K562 (cell line): ENCODE data around the gene NR1D1. TPM values are rescaled to one million over a fixed set of nuclear protein-coding genes. Genes with fewer than 3 reads are reported as not detected.

Experiments
- ATAC-seq: fragments of 200-7000 bp; cut with Tn5 transposase; 3 replicates; pipeline ENCODE4 v1.9.1; 2020; ENCODE audit warnings: moderate library complexity
- BruUV-seq: library from RNA; stranded (reverse); fragments of 400-500 nt; replicated peaks from 2 replicates; lab custom pipeline; 2021; lab: Mats Ljungman, UMichigan
- CTCF ChIA-PET: fragments of 300-600 bp; formaldehyde crosslinking; extraction: SDS; loops from one replicate; lab custom pipeline; 2021; ENCODE audit warnings: low intra/inter-chr PET ratio; lab: Yijun Ruan, JAX
- POLR2A ChIA-PET: fragments of 300-600, 350-650 bp; sonication (Branson Sonifier 250); formaldehyde crosslinking; extraction: SDS; loops from one replicate; lab custom pipeline; 2021; ENCODE audit warnings: antibody characterized with exemption, inconsistent platforms; lab: Yijun Ruan, JAX
- DNase-seq, 4 experiments: peaks; one replicate each; pipeline versions ENCODE4 v3.0.0 to v3.0.0-alpha.2; 2011 to 2018; ENCODE audit warnings: low spot score in 3 of 4, mixed read lengths in 3 of 4; ENCODE audit errors: extremely low read depth in 1 of 4
- FAIRE-seq: peaks from 2 replicates; lab custom pipeline; 2011; peaks lifted over from hg19 to GRCh38; lab: Jason Lieb, UNC
- H2AFZ ChIP-seq: 2 replicates; pipeline ENCODE4 v1.6.0; 2011; ENCODE audit warnings: low read depth, low read length, control low read depth, inconsistent platforms
- H3K27ac ChIP-seq: fragments of 200-600 bp; 3 replicates; pipeline ENCODE4 v1.8.0; 2011; ENCODE audit warnings: low read depth, mild to moderate bottlenecking, control low read depth, inconsistent platforms, low read length, moderate library complexity, mixed read lengths; ENCODE audit errors: extremely low read depth
- H3K27me3 ChIP-seq, 2 experiments: fragments of 300-600 bp in 1 of 2; 2 replicates in 1 of 2; 3 replicates in 1 of 2; pipeline versions ENCODE4 v1.6.0 to v1.8.0; 2011; ENCODE audit warnings: inconsistent platforms in 2 of 2, low read length in 2 of 2, mild to moderate bottlenecking in 1 of 2, mixed read lengths in 1 of 2, moderate library complexity in 1 of 2; ENCODE audit not compliant: control insufficient read depth in 2 of 2, insufficient read depth in 2 of 2
- H3K36me3 ChIP-seq: fragments of 300-600 bp; 3 replicates; pipeline ENCODE4 v1.8.0; 2011; ENCODE audit warnings: mild to moderate bottlenecking, low read length, inconsistent platforms; ENCODE audit not compliant: control insufficient read depth, insufficient read depth
- H3K4me1 ChIP-seq, 2 experiments: fragments of 200-600 bp in 1 of 2; replicated peaks in 1 of 2; 2 replicates in 1 of 2; 3 replicates in 1 of 2; pipeline versions ENCODE4 v1.5.1 to v1.8.0; 2011; ENCODE audit warnings: inconsistent platforms in 2 of 2, low read length in 2 of 2, mild to moderate bottlenecking in 1 of 2, mixed read lengths in 1 of 2, moderate library complexity in 1 of 2; ENCODE audit not compliant: control insufficient read depth in 2 of 2, insufficient read depth in 2 of 2
- H3K4me2 ChIP-seq: 2 replicates; pipeline ENCODE4 v1.6.1; 2011; ENCODE audit warnings: low read length, control low read depth, inconsistent platforms, mixed read lengths; ENCODE audit not compliant: insufficient read depth
- H3K4me3 ChIP-seq: fragments of 200-600 bp; sonication (generic), shearing (Covaris generic); 2 replicates; pipeline ENCODE4 v1.5.1; 2016; ENCODE audit warnings: control low read depth, inconsistent platforms
- H3K79me2 ChIP-seq: fragments of 200-600 bp; 3 replicates; pipeline ENCODE4 v1.8.0; 2011; ENCODE audit warnings: low read length, inconsistent platforms; ENCODE audit not compliant: control insufficient read depth, insufficient read depth
- H3K9ac ChIP-seq, 2 experiments: 2 replicates each; pipeline versions ENCODE4 v1.6.0 to v1.6.1; 2011; ENCODE audit warnings: low read depth in 2 of 2, low read length in 2 of 2, control low read depth in 1 of 2, inconsistent platforms in 1 of 2, mild to moderate bottlenecking in 1 of 2, mixed read lengths in 1 of 2; ENCODE audit not compliant: insufficient read depth in 1 of 2
- H3K9me1 ChIP-seq: one replicate; pipeline ENCODE4 v1.6.0; 2011; ENCODE audit warnings: inconsistent platforms, mild to moderate bottlenecking, low read length, moderate library complexity; ENCODE audit not compliant: control insufficient read depth, insufficient read depth
- H3K9me3 ChIP-seq: replicated peaks from 2 replicates; pipeline ENCODE4 v1.5.1; 2011; ENCODE audit warnings: low read depth, low read length, inconsistent platforms; ENCODE audit not compliant: control insufficient read depth, insufficient read depth
- H4K20me1 ChIP-seq: replicated peaks from 2 replicates; pipeline ENCODE4 v1.6.1; 2011; ENCODE audit warnings: low read length, inconsistent platforms, mixed read lengths; ENCODE audit not compliant: control insufficient read depth, insufficient read depth
- CEBPG ChIP-seq, 3 experiments: fragments of 200-800 bp in 1 of 3; sonication (Bioruptor generic) in 1 of 3; sonication (generic) in 1 of 3; formaldehyde crosslinking in 1 of 3; IDR thresholded peaks in 2 of 3; conservative IDR thresholded peaks in 1 of 3; 2 replicates each; pipeline versions ENCODE4 v1.6.1 to v1.8.0; 2016 to 2022; ENCODE audit warnings: missing compliant biosample characterization in 2 of 3, missing genetic modification characterization in 2 of 3, mild to moderate bottlenecking in 1 of 3, missing genetic modification reagents in 1 of 3
- EGR1 ChIP-seq: fragments of 450-650 bp; conservative IDR thresholded peaks from 2 replicates; pipeline ENCODE4 v1.6.1; 2017; ENCODE audit warnings: mild to moderate bottlenecking
- FOXK2 ChIP-seq, 2 experiments: fragments of 450-650 bp; IDR thresholded peaks in 1 of 2; conservative IDR thresholded peaks in 1 of 2; 2 replicates each; pipeline ENCODE4 v1.6.1; 2016; ENCODE audit warnings: low read depth in 2 of 2, mild to moderate bottlenecking in 1 of 2
- NR4A1 ChIP-seq, 2 experiments: fragments of 250-450 bp in 1 of 2; fragments of 450-650 bp in 1 of 2; sonication (Bioruptor Pico) in 1 of 2; IDR thresholded peaks; 2 replicates each; pipeline versions ENCODE4 v1.4.0 to v1.6.1; 2016 to 2020; ENCODE audit warnings: mild to moderate bottlenecking in 2 of 2, missing compliant biosample characterization in 1 of 2, missing genetic modification characterization in 1 of 2, moderate library complexity in 1 of 2
- SRSF7 ChIP-seq: fragments of 200-400 bp; formaldehyde crosslinking; optimal IDR thresholded peaks from 2 replicates; pipeline ENCODE3; 2017; ENCODE audit warnings: mild to moderate bottlenecking, low read depth, low read length
- ZFX ChIP-seq: sonication (generic); formaldehyde crosslinking; IDR thresholded peaks from 2 replicates; pipeline ENCODE4 v1.8.0; 2022; ENCODE audit warnings: mild to moderate bottlenecking, missing genetic modification reagents, moderate library complexity
- whole genome bisulfite sequencing: fragments of 100-300 bp; shearing (Covaris generic); methylation state at CpG from one replicate; pipeline ENCODE4 v1.1.6; 2016; ENCODE audit warnings: low coverage, mixed read lengths; ENCODE audit not compliant: insufficient coverage; ENCODE audit errors: missing lambda C conversion rate; 5-methylcytosine and 5-hydroxymethylcytosine counted together
- in situ Hi-C: fragments of 300-500 bp; cut with MboI; formaldehyde crosslinking; loops from 4 replicates; pipeline ENCODE4 v1.15.0; 2018; ENCODE audit warnings: inconsistent platforms, mixed read lengths
- intact Hi-C: fragments of 100-400 bp; cut with micrococcal nuclease; formaldehyde crosslinking; loops from 2 replicates; pipeline ENCODE4 v1.14.2; 2022
- polyA plus RNA-seq, 8 experiments: library from polyadenylated mRNA; depleted of rRNA in 4 of 8; stranded (reverse) in 5 of 8; unstranded in 3 of 8; fragments of >200 nt; fragmentation: Nextera tagmentation in 2 of 8; fragmentation: Illumina TruSeq in 1 of 8; extraction: Ambion mirVana in 2 of 8; extraction: Trizol in 1 of 8; gene quantifications; 2 replicates each; pipeline versions ENCODE4 v1.2.1 to v1.2.3, GENCODE V29; 2011 to 2014; ENCODE audit warnings: inconsistent platforms in 1 of 8, missing spikeins in 1 of 8
- total RNA-seq, 7 experiments: library from RNA; depleted of rRNA in 6 of 7; stranded (reverse); fragments of >200 nt in 6 of 7; fragmentation: Illumina TruSeq in 2 of 7; extraction: Trizol in 2 of 7; gene quantifications; 2 replicates each; pipeline versions ENCODE4 v1.2.1 to v1.2.3, GENCODE V29; 2011 to 2021; ENCODE audit warnings: low replicate concordance in 1 of 7
- TF ChIP-seq, protein P1 (sequence below), 2 experiments: IDR thresholded peaks in 1 of 2; conservative IDR thresholded peaks in 1 of 2; 2 replicates each; pipeline ENCODE4 v1.6.1; 2016; ENCODE audit warnings: low read depth in 2 of 2, mild to moderate bottlenecking in 1 of 2, missing compliant biosample characterization in 1 of 2, missing genetic modification characterization in 1 of 2, moderate library complexity in 1 of 2
- TF ChIP-seq, protein P2 (sequence below): fragments of 450-650 bp; IDR thresholded peaks from 2 replicates; pipeline ENCODE4 v1.6.1; 2016
- TF ChIP-seq, protein P3 (sequence below), 3 experiments: fragments of 200-800 bp in 1 of 3; sonication (Bioruptor generic) in 1 of 3; sonication (generic) in 1 of 3; formaldehyde crosslinking in 1 of 3; IDR thresholded peaks; 2 replicates each; pipeline versions ENCODE4 v1.6.1 to v1.8.0; 2016 to 2022; ENCODE audit warnings: mild to moderate bottlenecking in 2 of 3, missing compliant biosample characterization in 2 of 3, missing genetic modification characterization in 2 of 3, missing genetic modification reagents in 1 of 3

Gene NR1D1
- total and polyA plus RNA-seq, 9 of the 15 experiments (the other 6 are each of a cell fraction or from before 2014, with no cell fraction given), result 0.25 to 7.7 (median 0.65) TPM

DNA sequence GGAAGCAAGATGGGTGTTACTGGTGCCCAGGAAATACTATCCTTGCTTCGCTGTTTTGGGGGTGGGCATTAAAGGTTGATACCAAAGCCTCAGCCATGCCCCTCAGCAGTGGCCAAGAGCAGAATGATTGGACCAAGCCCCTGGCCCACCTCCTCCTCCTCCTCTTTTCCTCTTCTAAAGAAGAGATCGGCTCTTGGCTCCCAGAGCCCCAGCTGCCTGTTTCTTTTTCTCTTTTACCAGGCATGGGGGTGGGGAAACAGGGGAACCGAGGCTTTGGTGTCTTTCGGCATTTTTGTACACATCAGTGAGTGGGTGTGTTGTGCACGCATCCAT is 31.8 kb downstream of the NR1D1 start (continued):
- TF ChIP-seq EGR1, result no peak
- no peak for TF ChIP-seq SRSF7
- TF ChIP-seq, protein P1, sequence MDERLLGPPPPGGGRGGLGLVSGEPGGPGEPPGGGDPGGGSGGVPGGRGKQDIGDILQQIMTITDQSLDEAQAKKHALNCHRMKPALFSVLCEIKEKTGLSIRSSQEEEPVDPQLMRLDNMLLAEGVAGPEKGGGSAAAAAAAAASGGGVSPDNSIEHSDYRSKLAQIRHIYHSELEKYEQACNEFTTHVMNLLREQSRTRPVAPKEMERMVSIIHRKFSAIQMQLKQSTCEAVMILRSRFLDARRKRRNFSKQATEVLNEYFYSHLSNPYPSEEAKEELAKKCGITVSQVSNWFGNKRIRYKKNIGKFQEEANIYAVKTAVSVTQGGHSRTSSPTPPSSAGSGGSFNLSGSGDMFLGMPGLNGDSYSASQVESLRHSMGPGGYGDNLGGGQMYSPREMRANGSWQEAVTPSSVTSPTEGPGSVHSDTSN (CRISPR knock-in tag; IDR thresholded peaks at IDR 0.05; ENCODE audit: low read depth), result no peak
- TF ChIP-seq, protein P1 (tag; conservative IDR thresholded peaks at IDR 0.05; ENCODE audit: low read depth), result no peak
- TF ChIP-seq, protein P2, sequence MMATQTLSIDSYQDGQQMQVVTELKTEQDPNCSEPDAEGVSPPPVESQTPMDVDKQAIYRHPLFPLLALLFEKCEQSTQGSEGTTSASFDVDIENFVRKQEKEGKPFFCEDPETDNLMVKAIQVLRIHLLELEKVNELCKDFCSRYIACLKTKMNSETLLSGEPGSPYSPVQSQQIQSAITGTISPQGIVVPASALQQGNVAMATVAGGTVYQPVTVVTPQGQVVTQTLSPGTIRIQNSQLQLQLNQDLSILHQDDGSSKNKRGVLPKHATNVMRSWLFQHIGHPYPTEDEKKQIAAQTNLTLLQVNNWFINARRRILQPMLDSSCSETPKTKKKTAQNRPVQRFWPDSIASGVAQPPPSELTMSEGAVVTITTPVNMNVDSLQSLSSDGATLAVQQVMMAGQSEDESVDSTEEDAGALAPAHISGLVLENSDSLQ, result no peak
- no peak for TF ChIP-seq CEBPG (CRISPR knock-in tag; IDR thresholded peaks at IDR 0.05)
- no peak for TF ChIP-seq CEBPG (tag; conservative IDR thresholded peaks at IDR 0.05 in 1 of 2, IDR thresholded peaks at IDR 0.05 in 1 of 2)

DNA sequence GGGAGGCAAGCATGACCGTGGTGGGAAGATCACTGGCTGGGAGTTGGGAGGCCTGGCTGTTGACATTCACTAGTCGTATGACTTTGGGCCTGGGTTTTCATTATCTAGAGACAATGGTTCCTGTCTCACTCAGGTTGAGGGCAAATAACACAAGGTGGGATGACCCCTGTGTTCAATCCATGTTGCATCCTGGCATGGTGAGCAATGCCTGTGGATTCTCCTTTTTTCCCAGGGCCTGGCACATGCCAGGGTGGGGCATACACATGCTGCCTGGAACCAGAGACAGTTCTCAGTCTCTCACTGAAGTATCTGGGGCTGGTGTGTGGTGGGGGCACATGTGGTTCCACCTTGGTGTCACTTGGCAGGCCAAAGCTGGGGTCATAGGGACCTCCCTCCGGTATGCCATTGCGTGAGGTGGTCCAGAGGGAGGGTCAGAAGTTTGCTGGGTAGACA is 32.2 kb downstream of the NR1D1 start:
- Histone ChIP-seq H3K9ac (peak overlapping the region; percentile 59 to 89; a peak in 3 of 4 replicates), H3K36me3 (no peaks in the 10 kb centered on the region; the same call in 2 of the 3 replicates), H3K9me3 (no peaks in the 10 kb centered on the region), H4K20me1 (no peaks in the 10 kb centered on the region), H3K9me1 (no peaks in the 10 kb centered on the region), H3K79me2 (peaks cover 89% of the 10 kb centered on the region), H3K4me3 (no peak overlapping the region), H3K4me2 (peak overlapping the region; percentile 80), H3K4me1 (peaks cover 83 to 93% of the 10 kb centered on the region in 2 experiments), H2AFZ (peak overlapping the region; percentile 88), H3K27me3 (no peaks in the 10 kb centered on the region), H3K27ac (peak overlapping the region; percentile 77)
- WGBS, result 38% methylated on average over 3 of the region's 4 CpGs
- intact Hi-C loops, result no loop called here
- DNase-seq, result no peak
- no peak for FAIRE-seq
- CTCF ChIA-PET, result interaction anchor here (0.9 kb wide), 1 partner anchor 8 kb away, joined by 3 read pairs; no protein-coding TSS in a partner anchor
- ATAC-seq, result no peak
- POLR2A ChIA-PET, result interaction anchor here (0.7 to 1.7 kb wide), 4 partner anchors 8 to 31 kb away, joined by 3 to 6 read pairs (median 4); no protein-coding TSS in a partner anchor
- in situ Hi-C loops, result no loop called here
- no TSS peak for BruUV-seq
- TF ChIP-seq, protein P3, sequence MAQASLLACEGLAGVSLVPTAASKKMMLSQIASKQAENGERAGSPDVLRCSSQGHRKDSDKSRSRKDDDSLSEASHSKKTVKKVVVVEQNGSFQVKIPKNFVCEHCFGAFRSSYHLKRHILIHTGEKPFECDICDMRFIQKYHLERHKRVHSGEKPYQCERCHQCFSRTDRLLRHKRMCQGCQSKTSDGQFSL (CRISPR knock-in tag; IDR thresholded peaks at IDR 0.05), result no peak
- TF ChIP-seq, protein P3 (tag; IDR thresholded peaks at IDR 0.05), result 0 out of 4 replicates have a peak, but pooled peaks of 1 of the 2 experiments have one; percentile 22
- TF ChIP-seq ZFX (CRISPR knock-in tag) (no peak), FOXK2 (conservative IDR thresholded peaks at IDR 0.05 in 1 of 2, IDR thresholded peaks at IDR 0.05 in 1 of 2; ENCODE audit: low read depth in 2 of 2) (0 out of 4 replicates have a peak, but pooled peaks of 1 of the 2 experiments have one; percentile 20), NR4A1 (CRISPR knock-in tag; IDR thresholded peaks at IDR 0.05) (no peak), NR4A1 (tag; IDR thresholded peaks at IDR 0.05) (0 out of 2 replicates have a peak, but pooled peaks have one; percentile 32)
